ENCODE measurements around the gene PPT1. TPM values are rescaled to one million over a fixed set of nuclear protein-coding genes. Genes with fewer than 3 reads are reported as not detected.

The PPT1 gene
- total and polyA plus RNA-seq, 2 donors (not counting 3 experiments of a cell fraction or from before 2014, with no cell fraction given) = 58.0 to 131 TPM

DNA sequence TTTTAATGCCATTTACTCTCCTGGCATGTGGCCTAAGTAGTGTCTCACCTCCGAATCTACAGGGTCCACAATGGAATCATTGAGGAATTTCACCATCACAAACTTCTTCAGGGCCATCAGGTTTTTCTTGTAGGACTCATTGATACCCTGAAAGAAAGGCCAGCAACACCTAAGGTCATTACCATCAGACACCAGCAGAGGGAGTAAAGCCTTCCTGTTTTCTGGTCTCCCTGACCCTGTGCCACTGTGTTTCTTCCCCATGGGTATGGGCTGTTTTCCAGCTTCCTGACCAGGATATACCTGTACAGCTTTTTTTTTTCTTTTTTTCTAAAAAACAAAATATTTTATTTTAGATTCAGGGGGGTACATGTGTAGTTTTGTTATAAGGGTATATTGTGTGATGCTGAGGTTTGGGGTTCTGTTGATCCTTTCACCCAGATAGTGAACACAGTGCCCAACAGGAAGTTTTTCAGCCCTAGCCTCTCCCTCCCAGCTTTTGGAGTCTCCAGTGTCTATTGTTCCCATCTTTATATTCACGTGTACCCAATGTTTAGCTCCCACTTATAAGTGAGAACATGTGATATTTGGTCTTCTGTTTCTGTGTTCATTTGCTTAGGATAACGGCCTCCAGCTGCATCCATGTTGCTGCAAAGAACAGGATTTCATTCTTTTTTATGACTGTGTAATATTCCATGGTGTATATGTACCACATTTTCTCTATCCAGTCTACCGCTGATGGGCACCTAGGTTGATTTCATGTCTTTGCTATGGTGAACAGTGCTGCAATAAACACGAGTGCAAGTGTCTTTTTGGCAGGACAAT is 18.3 kb downstream of the PPT1 start:
- Histone ChIP-seq H3K9me3 (replicated peaks; ENCODE audit: control insufficient read depth, insufficient read depth, low read length) (no peaks in the 10 kb centered on the region), H3K9me1 (replicated peaks; ENCODE audit: control insufficient read depth, extremely low read depth, insufficient read depth, low read length) (no peaks in the 10 kb centered on the region), H4K20me1 (replicated peaks; ENCODE audit: control insufficient read depth, extremely low read depth, insufficient read depth, low read length) (no peaks in the 10 kb centered on the region), H3K79me2 (ENCODE audit: control insufficient read depth, insufficient read depth, low read length) (no peaks in the 10 kb centered on the region), H3K4me3 (replicated peaks in 1 of 3; ENCODE audit: insufficient read depth in 1 of 3, low read depth in 1 of 3, low read length in 3 of 3) (no peak overlapping the region), H3K9ac (replicated peaks; ENCODE audit: extremely low read depth, insufficient read depth, low read length) (no peak overlapping the region), H3K36me3 (ENCODE audit: control insufficient read depth in 2 of 2, extremely low read depth in 1 of 2, insufficient read depth in 2 of 2, low read length in 2 of 2) (peaks cover 8% of the 10 kb centered on the region in 2 experiments), H3K4me1 (ENCODE audit: control insufficient read depth, extremely low read depth, insufficient read depth, low read length) (no peaks in the 10 kb centered on the region), H3K27me3 (ENCODE audit: control insufficient read depth in 2 of 2, insufficient read depth in 2 of 2, low read length in 2 of 2) (no peaks in the 10 kb centered on the region), H3K27ac (ENCODE audit: insufficient read depth, low read depth, low read length) (no peak overlapping the region), H3K4me2 (ENCODE audit: insufficient read depth, low read length) (no peak overlapping the region), H2AFZ (ENCODE audit: low read depth, low read length) (no peak overlapping the region)
- no TSS peak for BruUV-seq (replicated peaks)
- DNase-seq (ENCODE audit: low read depth, low spot score) (peak; percentile 60), FAIRE-seq (peak; percentile 81)
- TF ChIP-seq MYC (IDR thresholded peaks at IDR 0.05; ENCODE audit: low read depth, low read length) (no peak), FOS (IDR thresholded peaks at IDR 0.05; ENCODE audit: borderline replicate concordance, insufficient read depth, low read length) (no peak)
- TF ChIP-seq, protein P1, sequence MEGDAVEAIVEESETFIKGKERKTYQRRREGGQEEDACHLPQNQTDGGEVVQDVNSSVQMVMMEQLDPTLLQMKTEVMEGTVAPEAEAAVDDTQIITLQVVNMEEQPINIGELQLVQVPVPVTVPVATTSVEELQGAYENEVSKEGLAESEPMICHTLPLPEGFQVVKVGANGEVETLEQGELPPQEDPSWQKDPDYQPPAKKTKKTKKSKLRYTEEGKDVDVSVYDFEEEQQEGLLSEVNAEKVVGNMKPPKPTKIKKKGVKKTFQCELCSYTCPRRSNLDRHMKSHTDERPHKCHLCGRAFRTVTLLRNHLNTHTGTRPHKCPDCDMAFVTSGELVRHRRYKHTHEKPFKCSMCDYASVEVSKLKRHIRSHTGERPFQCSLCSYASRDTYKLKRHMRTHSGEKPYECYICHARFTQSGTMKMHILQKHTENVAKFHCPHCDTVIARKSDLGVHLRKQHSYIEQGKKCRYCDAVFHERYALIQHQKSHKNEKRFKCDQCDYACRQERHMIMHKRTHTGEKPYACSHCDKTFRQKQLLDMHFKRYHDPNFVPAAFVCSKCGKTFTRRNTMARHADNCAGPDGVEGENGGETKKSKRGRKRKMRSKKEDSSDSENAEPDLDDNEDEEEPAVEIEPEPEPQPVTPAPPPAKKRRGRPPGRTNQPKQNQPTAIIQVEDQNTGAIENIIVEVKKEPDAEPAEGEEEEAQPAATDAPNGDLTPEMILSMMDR (IDR thresholded peaks at IDR 0.05; ENCODE audit: extremely low read depth in 1 of 2, insufficient read depth in 1 of 2, low read depth in 1 of 2, low read length in 2 of 2) = peak; percentile 63 to 78
- dilution Hi-C loops (cut with MboI; ENCODE audit: extremely low pct_ligation_motif_present, low sequenced_read_pairs) (no loop called here), intact Hi-C loops (cut with micrococcal nuclease) (loop anchor here (1.0 kb wide), 1 partner anchor 179 kb away; no protein-coding TSS in a partner anchor)
- ChIA-PET POLR2A (no interaction called here), CTCF (interaction anchor here (0.8 to 11.6 kb wide), 8 partner anchors 47 to 360 kb away, joined by 3 to 148 read pairs (median 4); no protein-coding TSS in a partner anchor)

- BruUV-seq (replicated peaks) = no TSS peak
- POLR2A ChIA-PET = no interaction called here
- FAIRE-seq = no peak
- no peak for TF ChIP-seq EZH2 (IDR thresholded peaks at IDR 0.05; ENCODE audit: borderline replicate concordance, low read depth, low read length, severe bottlenecking)
- no peak for TF ChIP-seq GATA2 (IDR thresholded peaks at IDR 0.05; ENCODE audit: insufficient read depth, insufficient read length, low read depth, low read length)
- TF ChIP-seq MYC (IDR thresholded peaks at IDR 0.05; ENCODE audit: low read depth, low read length) = no peak
- TF ChIP-seq JUN (IDR thresholded peaks at IDR 0.05; ENCODE audit: borderline replicate concordance, insufficient read depth, insufficient read length, low read depth) = no peak
- Histone ChIP-seq H3K79me2 (ENCODE audit: control insufficient read depth, insufficient read depth, low read length) (no peaks in the 10 kb centered on the region), H3K27me3 (ENCODE audit: control insufficient read depth in 2 of 2, insufficient read depth in 2 of 2, low read length in 2 of 2) (no peaks in the 10 kb centered on the region), H4K20me1 (replicated peaks; ENCODE audit: control insufficient read depth, extremely low read depth, insufficient read depth, low read length) (no peaks in the 10 kb centered on the region), H3K4me2 (ENCODE audit: insufficient read depth, low read length) (no peak overlapping the region), H3K36me3 (ENCODE audit: control insufficient read depth in 2 of 2, extremely low read depth in 1 of 2, insufficient read depth in 2 of 2, low read length in 2 of 2) (peaks cover 18 to 19% of the 10 kb centered on the region in 2 experiments), H3K9ac (replicated peaks; ENCODE audit: extremely low read depth, insufficient read depth, low read length) (no peak overlapping the region), H3K9me3 (replicated peaks; ENCODE audit: control insufficient read depth, insufficient read depth, low read length) (no peaks in the 10 kb centered on the region), H3K4me3 (replicated peaks in 1 of 3; ENCODE audit: insufficient read depth in 1 of 3, low read depth in 1 of 3, low read length in 3 of 3) (no peak overlapping the region), H2AFZ (ENCODE audit: low read depth, low read length) (no peak overlapping the region), H3K9me1 (replicated peaks; ENCODE audit: control insufficient read depth, extremely low read depth, insufficient read depth, low read length) (no peaks in the 10 kb centered on the region), H3K27ac (ENCODE audit: insufficient read depth, low read depth, low read length) (no peak overlapping the region), H3K4me1 (ENCODE audit: control insufficient read depth, extremely low read depth, insufficient read depth, low read length) (no peaks in the 10 kb centered on the region)
- CTCF ChIA-PET = interaction anchor here (0.8 to 11.6 kb wide), 8 partner anchors 11 to 361 kb away, joined by 3 to 148 read pairs (median 5); no protein-coding TSS in a partner anchor
- intact Hi-C loops (cut with micrococcal nuclease) (no loop called here), dilution Hi-C loops (cut with MboI; ENCODE audit: extremely low pct_ligation_motif_present, low sequenced_read_pairs) (no loop called here)
- no peak for DNase-seq (ENCODE audit: low read depth, low spot score)
These were observed 20.1 kb downstream of the PPT1 start for GRCh38 chr1:40076895-40077312.

All from endothelial cell of umbilical vein (primary cell).